BJ (cell line): Measurements from ENCODE around the gene C16orf78. TPM values are rescaled to one million over a fixed set of nuclear protein-coding genes. Genes with fewer than 3 reads are reported as not detected.

Experiments
- CTCF ChIA-PET: fragments of 350-600 bp; formaldehyde crosslinking; extraction: SDS; loops from one replicate; lab custom pipeline; 2021; ENCODE audit warnings: antibody characterized with exemption, inconsistent platforms; lab: Yijun Ruan, JAX
- POLR2A ChIA-PET: fragments of 300-600 bp; sonication (Branson Sonifier 250); formaldehyde crosslinking; extraction: SDS; loops from one replicate; lab custom pipeline; 2021; ENCODE audit warnings: antibody characterized with exemption; lab: Charles Lee
- DNase-seq: peaks from one replicate; pipeline ENCODE4 v3.0.0-alpha.2; 2011; ENCODE audit warnings: low read depth
- H3K27me3 ChIP-seq: 2 replicates; pipeline ENCODE4 v1.6.0; 2011; ENCODE audit warnings: low read length; ENCODE audit not compliant: control insufficient read depth, insufficient read depth
- H3K36me3 ChIP-seq: 2 replicates; pipeline ENCODE4 v1.5.1; 2011; ENCODE audit warnings: low read length; ENCODE audit not compliant: control insufficient read depth, insufficient read depth
- H3K4me3 ChIP-seq: 2 replicates; pipeline ENCODE4 v1.5.1; 2011; ENCODE audit warnings: low read depth, mild to moderate bottlenecking, control low read depth, low read length
- polyA plus RNA-seq: library from polyadenylated mRNA; depleted of rRNA; stranded (reverse); fragments of >200 nt; gene quantifications from 2 replicates; pipeline ENCODE4 v1.2.3, GENCODE V29; 2011
- TF ChIP-seq, protein P1 (sequence below): IDR thresholded peaks from 2 replicates; pipeline ENCODE4 v1.5.1; 2011; ENCODE audit warnings: low read depth, mild to moderate bottlenecking, control low read depth, inconsistent platforms, low read length, moderate library complexity; ENCODE audit not compliant: insufficient read depth

Gene C16orf78
- polyA plus RNA-seq, 1 experiment, result not detected

DNA sequence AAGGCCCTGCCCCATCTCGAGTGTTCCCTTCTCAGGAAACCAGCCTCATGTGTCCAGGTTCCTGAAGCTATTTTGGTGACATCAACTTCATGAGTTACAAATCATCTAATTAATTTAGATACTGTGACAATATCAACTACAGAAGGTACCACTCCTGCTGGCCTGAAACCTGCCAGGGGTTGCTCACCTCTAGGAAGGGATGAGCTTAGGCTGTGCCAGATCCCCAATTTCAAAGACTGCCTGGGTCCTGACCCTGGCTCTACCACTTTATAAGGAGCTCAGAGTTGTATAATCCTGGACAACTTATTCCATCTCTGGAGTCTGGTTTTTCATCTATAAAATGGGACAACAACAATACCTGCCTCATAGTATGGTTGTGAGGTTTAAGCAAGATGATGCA is 5.2 kb downstream of the C16orf78 start:
- TF ChIP-seq, protein P1, sequence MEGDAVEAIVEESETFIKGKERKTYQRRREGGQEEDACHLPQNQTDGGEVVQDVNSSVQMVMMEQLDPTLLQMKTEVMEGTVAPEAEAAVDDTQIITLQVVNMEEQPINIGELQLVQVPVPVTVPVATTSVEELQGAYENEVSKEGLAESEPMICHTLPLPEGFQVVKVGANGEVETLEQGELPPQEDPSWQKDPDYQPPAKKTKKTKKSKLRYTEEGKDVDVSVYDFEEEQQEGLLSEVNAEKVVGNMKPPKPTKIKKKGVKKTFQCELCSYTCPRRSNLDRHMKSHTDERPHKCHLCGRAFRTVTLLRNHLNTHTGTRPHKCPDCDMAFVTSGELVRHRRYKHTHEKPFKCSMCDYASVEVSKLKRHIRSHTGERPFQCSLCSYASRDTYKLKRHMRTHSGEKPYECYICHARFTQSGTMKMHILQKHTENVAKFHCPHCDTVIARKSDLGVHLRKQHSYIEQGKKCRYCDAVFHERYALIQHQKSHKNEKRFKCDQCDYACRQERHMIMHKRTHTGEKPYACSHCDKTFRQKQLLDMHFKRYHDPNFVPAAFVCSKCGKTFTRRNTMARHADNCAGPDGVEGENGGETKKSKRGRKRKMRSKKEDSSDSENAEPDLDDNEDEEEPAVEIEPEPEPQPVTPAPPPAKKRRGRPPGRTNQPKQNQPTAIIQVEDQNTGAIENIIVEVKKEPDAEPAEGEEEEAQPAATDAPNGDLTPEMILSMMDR, result no peak
- POLR2A ChIA-PET, result no interaction called here

DNA sequence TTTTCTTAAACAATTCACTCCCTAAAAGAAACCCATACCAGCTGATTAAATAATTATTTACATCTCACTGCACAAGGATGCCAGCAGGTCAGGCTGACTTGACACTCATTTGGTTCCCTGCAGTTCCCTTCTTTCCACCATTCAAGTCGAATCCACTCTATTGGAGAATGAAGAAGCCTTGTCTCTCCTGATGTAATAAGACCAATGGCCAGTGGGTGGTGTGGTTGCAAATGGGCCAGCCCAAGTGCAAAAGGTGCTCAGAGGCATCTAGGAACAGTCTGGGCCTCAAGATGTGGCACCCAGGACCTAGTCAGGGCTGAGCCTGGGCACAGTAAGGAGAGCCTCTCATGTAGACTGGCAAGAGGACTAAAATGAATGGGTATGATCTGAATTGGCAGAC is 9.3 kb downstream of the C16orf78 start:
- DNase-seq, result no peak
- TF ChIP-seq, protein P1, result no peak
- CTCF ChIA-PET, result no interaction called here
- Histone ChIP-seq H3K4me3 (no peak overlapping the region), H3K27me3 (no peaks in the 10 kb centered on the region), H3K36me3 (no peaks in the 10 kb centered on the region)
- POLR2A ChIA-PET, result no interaction called here

More for the DNA sequence above, 5.2 kb downstream of the C16orf78 start:
- no peak overlapping the region for H3K4me3 ChIP-seq
- no peaks in the 10 kb centered on the region for H3K27me3 ChIP-seq
- CTCF ChIA-PET, result interaction anchor here (0.7 kb wide), 1 partner anchor 29 kb away, joined by 3 read pairs; no protein-coding TSS in a partner anchor
- no peak for DNase-seq
- no peaks in the 10 kb centered on the region for H3K36me3 ChIP-seq

DNA sequence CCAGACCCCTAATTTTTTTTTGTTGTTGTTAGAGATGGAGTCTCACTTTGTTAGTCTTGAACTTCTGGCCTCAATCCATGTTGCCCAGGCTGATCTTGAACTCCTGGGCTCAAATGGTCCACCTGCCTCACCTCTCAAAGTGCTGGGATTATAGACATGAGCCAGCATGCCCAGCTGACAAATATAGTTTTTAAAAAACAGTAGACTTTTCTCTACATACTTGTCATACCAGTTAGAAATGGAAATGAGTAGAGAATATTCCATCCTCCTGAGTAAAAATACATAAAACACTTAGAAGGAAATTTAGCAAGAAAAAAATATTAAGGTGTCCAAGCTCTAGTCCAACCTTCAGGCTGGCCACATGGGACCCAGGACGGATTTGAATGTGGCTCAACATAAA is 21.4 kb downstream of the C16orf78 start:
- no peak overlapping the region for H3K4me3 ChIP-seq
- no peaks in the 10 kb centered on the region for H3K27me3 ChIP-seq
- H3K36me3 ChIP-seq, result no peaks in the 10 kb centered on the region
- ChIA-PET POLR2A (no interaction called here), CTCF (no interaction called here)
- TF ChIP-seq, protein P1, result no peak
- DNase-seq, result no peak

DNA sequence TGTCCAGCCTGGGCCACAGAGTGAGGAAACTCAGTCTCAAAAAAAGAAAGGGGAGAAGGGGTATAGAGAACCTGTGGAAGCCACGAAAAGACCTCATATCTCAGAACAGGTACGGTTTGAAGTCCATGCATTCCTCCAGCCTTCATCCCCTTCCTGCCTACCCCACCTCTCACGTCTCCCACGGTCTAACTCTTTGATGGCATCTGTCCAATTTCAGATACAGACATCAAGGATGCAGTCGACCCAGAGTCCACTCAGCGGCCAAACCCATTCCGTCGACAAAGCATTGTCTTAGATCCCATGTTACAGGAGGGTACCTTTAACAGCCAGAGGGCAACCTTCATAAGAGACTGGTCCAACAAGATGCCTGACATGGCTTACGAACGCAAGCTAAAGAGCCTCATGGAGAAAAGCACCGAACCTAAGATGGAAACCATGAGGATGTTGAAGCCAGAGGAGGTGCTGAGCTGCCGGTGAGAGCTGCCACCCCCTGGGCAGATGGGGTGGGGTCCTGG is 22.7 kb downstream of the C16orf78 start:
- POLR2A ChIA-PET, result no interaction called here
- no peak for DNase-seq
- TF ChIP-seq, protein P1, result no peak
- Histone ChIP-seq H3K4me3 (no peak overlapping the region), H3K27me3 (no peaks in the 10 kb centered on the region), H3K36me3 (no peaks in the 10 kb centered on the region)
- CTCF ChIA-PET, result no interaction called here

DNA sequence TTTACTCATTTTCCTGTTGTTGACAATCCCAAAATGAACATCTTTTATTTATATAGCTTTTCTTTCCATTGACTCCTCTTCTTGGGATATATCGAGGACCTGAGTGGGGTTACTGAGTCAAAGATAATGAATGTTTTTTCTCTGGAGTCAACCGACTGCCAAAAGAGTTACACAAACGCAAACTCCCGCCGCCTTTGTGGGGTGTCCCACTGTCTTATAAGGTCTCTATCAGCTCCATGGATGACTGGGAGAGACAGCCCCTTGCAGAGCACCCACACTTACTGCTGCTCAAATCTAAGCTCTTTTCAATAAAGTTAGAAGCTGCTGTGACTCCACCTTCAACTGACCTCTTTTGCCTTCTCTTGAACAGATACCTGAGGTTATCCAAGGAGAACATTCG is 25.2 kb downstream of the C16orf78 start:
- Histone ChIP-seq H3K36me3 (no peaks in the 10 kb centered on the region), H3K4me3 (no peak overlapping the region), H3K27me3 (no peaks in the 10 kb centered on the region)
- CTCF ChIA-PET, result interaction anchor here (1.3 kb wide), 1 partner anchor 10 kb away, joined by 4 read pairs; no protein-coding TSS in a partner anchor
- TF ChIP-seq, protein P1, result no peak
- DNase-seq, result no peak
- POLR2A ChIA-PET, result no interaction called here
